ENCODE measurements around the gene SLC2A9. TPM values are rescaled to one million over a fixed set of nuclear protein-coding genes. Genes with fewer than 3 reads are reported as not detected.

The SLC2A9 gene
- total RNA-seq, 1 donor from 2014 or later: 0.54 TPM

DNA sequence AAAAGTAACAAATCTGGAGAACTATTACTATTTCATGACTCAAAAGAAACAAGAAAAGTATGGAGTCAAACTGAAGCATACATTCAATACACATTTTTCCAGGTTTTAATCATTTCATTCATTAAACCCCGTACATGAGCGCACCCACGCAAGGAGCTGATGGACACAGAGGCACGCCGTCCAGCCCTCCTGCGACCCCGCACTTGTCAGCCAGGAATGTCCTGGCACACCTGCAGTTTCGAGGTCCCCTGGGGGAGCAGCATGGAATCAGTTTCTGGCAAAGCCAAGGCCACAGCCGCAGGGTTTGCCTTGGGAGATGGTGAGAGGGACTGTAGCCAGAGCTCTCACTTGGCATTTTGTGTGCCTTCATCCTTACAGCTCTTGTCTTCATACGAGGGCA lies 12.8 kb upstream of the SLC2A9 start:
- Histone ChIP-seq H2AFZ (ENCODE audit: low read depth, low read length) (no peak overlapping the region), H3K27me3 (ENCODE audit: insufficient read depth, low read length) (no peaks in the 10 kb centered on the region), H3K36me3 (ENCODE audit: insufficient read depth, low read length) (no peaks in the 10 kb centered on the region), H3K27ac (ENCODE audit: low read depth, low read length) (no peak overlapping the region), H3K79me2 (ENCODE audit: insufficient read depth, low read length) (no peaks in the 10 kb centered on the region), H4K20me1 (ENCODE audit: insufficient read depth, low read length) (no peaks in the 10 kb centered on the region), H3K4me1 (ENCODE audit: insufficient read depth, low read length) (peaks cover 31% of the 10 kb centered on the region), H3K9ac (ENCODE audit: low read length) (no peak overlapping the region), H3K9me3 (ENCODE audit: insufficient read depth, low read depth, low read length) (no peaks in the 10 kb centered on the region), H3K4me2 (ENCODE audit: low read length) (no peak overlapping the region), H3K4me3 (ENCODE audit: insufficient read depth, low read depth, low read length) (no peak overlapping the region)
- FAIRE-seq (no peak), DNase-seq (ENCODE audit: low read depth) (no peak)
- TF ChIP-seq EZH2 (IDR thresholded peaks at IDR 0.05; ENCODE audit: insufficient read depth, low read length): no peak
- TF ChIP-seq, protein P1, sequence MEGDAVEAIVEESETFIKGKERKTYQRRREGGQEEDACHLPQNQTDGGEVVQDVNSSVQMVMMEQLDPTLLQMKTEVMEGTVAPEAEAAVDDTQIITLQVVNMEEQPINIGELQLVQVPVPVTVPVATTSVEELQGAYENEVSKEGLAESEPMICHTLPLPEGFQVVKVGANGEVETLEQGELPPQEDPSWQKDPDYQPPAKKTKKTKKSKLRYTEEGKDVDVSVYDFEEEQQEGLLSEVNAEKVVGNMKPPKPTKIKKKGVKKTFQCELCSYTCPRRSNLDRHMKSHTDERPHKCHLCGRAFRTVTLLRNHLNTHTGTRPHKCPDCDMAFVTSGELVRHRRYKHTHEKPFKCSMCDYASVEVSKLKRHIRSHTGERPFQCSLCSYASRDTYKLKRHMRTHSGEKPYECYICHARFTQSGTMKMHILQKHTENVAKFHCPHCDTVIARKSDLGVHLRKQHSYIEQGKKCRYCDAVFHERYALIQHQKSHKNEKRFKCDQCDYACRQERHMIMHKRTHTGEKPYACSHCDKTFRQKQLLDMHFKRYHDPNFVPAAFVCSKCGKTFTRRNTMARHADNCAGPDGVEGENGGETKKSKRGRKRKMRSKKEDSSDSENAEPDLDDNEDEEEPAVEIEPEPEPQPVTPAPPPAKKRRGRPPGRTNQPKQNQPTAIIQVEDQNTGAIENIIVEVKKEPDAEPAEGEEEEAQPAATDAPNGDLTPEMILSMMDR (IDR thresholded peaks at IDR 0.05; ENCODE audit: insufficient read depth, low read depth, low read length): no peak
- H3K4me1 Mint-ChIP-seq (ENCODE audit: low read depth, unreplicated experiment): peaks cover 26% of the 10 kb centered on the region
- H3K36me3 Mint-ChIP-seq (ENCODE audit: low read depth, unreplicated experiment): no peaks in the 10 kb centered on the region
- no peaks in the 10 kb centered on the region for H3K9me3 Mint-ChIP-seq (ENCODE audit: unreplicated experiment)
- peaks cover 7% of the 10 kb centered on the region for H3K27me3 Mint-ChIP-seq (ENCODE audit: low read depth, unreplicated experiment)
- H3K27ac Mint-ChIP-seq (ENCODE audit: unreplicated experiment): no peak overlapping the region
- no peak overlapping the region for H3K4me3 Mint-ChIP-seq (ENCODE audit: unreplicated experiment)

DNA sequence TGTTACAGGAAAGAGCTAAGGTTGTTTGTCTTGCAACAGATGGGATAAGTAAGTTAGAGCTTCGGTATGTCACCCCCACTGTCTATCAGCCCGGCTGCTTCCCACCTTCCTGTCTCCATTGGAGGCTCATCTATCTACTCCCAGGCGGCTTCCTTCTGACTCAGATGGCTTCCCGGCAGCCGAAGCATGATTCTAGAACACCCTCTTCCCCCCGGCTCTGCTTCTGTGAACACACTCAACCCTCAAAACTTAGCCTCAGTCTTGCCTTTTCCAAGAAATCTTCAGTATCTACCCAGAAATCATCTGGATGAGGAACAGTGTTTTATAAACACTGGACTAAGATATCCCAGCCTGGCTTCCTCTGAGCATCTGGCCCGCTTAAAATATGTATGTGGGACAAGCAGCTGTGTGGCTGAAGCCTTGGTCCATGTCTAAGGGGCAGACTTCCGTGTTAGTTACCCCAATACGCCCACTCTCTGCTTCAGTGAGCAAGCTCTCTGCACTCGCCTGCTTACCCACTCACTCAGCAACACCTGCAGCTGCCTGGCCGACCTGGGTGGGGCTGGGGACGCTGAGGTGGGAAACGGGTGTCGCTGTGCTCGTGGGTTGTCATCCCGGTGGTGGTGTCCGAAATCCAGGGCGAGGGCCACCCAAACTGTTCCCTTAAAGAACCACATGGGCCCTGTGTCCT lies 12.0 kb upstream of the SLC2A9 start:
- peak; percentile 80 for DNase-seq (ENCODE audit: low read depth)

More for the DNA sequence above, 12.0 kb upstream of the SLC2A9 start:
- H3K79me2 ChIP-seq (ENCODE audit: insufficient read depth, low read length): no peaks in the 10 kb centered on the region
- peak overlapping the region; percentile 21 for H2AFZ ChIP-seq (ENCODE audit: low read depth, low read length)
- Mint-ChIP-seq H3K27me3 (ENCODE audit: low read depth, unreplicated experiment) (peaks cover 9% of the 10 kb centered on the region), H3K4me3 (ENCODE audit: unreplicated experiment) (no peak overlapping the region), H3K27ac (ENCODE audit: unreplicated experiment) (peak overlapping the region; percentile 54), H3K36me3 (ENCODE audit: low read depth, unreplicated experiment) (no peaks in the 10 kb centered on the region), H3K9me3 (ENCODE audit: unreplicated experiment) (no peaks in the 10 kb centered on the region), H3K4me1 (ENCODE audit: low read depth, unreplicated experiment) (peaks cover 32% of the 10 kb centered on the region)
- peak; percentile 43 for FAIRE-seq
- H4K20me1 ChIP-seq (ENCODE audit: insufficient read depth, low read length): no peaks in the 10 kb centered on the region
- TF ChIP-seq EZH2 (IDR thresholded peaks at IDR 0.05; ENCODE audit: insufficient read depth, low read length): no peak
- TF ChIP-seq, protein P1 (IDR thresholded peaks at IDR 0.05; ENCODE audit: insufficient read depth, low read depth, low read length): no peak
- no peaks in the 10 kb centered on the region for H3K27me3 ChIP-seq (ENCODE audit: insufficient read depth, low read length)
- no peaks in the 10 kb centered on the region for H3K36me3 ChIP-seq (ENCODE audit: insufficient read depth, low read length)
- H3K4me3 ChIP-seq (ENCODE audit: insufficient read depth, low read depth, low read length): peak overlapping the region; percentile 1
- H3K4me2 ChIP-seq (ENCODE audit: low read length): peak overlapping the region; percentile 70
- no peak overlapping the region for H3K9ac ChIP-seq (ENCODE audit: low read length)
- H3K4me1 ChIP-seq (ENCODE audit: insufficient read depth, low read length): peaks cover 31% of the 10 kb centered on the region
- H3K9me3 ChIP-seq (ENCODE audit: insufficient read depth, low read depth, low read length): no peaks in the 10 kb centered on the region
- peak overlapping the region; percentile 50 for H3K27ac ChIP-seq (ENCODE audit: low read depth, low read length)

Data from astrocyte (in vitro differentiated cells and primary cell).